OCI-LY1 (cell line): ENCODE measurements around the gene UBE2F.

Source experiments
- H2AFZ ChIP-seq: fragments of 200-600 bp; sonication (generic), shearing (Covaris generic); 2 replicates; pipeline ENCODE4 v1.6.0; 2014; ENCODE audit warnings: antibody characterized with exemption, mild to moderate bottlenecking, low read length
- H3F3A ChIP-seq: fragments of 200-600 bp; sonication (generic), shearing (Covaris generic); 2 replicates; pipeline ENCODE4 v1.6.0; 2014; ENCODE audit warnings: mild to moderate bottlenecking, antibody characterized with exemption, low read length, moderate library complexity; ENCODE audit not compliant: insufficient read depth
- H3K27ac ChIP-seq: fragments of 200-600 bp; sonication (generic); 2 replicates; pipeline ENCODE4 v1.5.1; 2014; ENCODE audit warnings: low read length, mixed run types, mild to moderate bottlenecking, low read depth; ENCODE audit not compliant: poor library complexity, severe bottlenecking
- H3K27me3 ChIP-seq: fragments of 200-600 bp; sonication (generic); 2 replicates; pipeline ENCODE4 v1.6.0; 2014; ENCODE audit warnings: antibody characterized with exemption, mild to moderate bottlenecking, low read length, moderate library complexity; ENCODE audit not compliant: insufficient read depth
- H3K36me3 ChIP-seq: fragments of 200-600 bp; sonication (generic); 2 replicates; pipeline ENCODE4 v1.6.1; 2014; ENCODE audit warnings: mild to moderate bottlenecking, antibody characterized with exemption, low read length, moderate library complexity, mixed read lengths; ENCODE audit not compliant: insufficient read depth
- H3K4me1 ChIP-seq: fragments of 200-600 bp; sonication (generic); 2 replicates; pipeline ENCODE4 v1.5.1; 2014; ENCODE audit warnings: mild to moderate bottlenecking, low read length, moderate library complexity; ENCODE audit not compliant: insufficient read depth, severe bottlenecking
- H3K4me2 ChIP-seq: fragments of 200-600 bp; sonication (generic), shearing (Covaris generic); 2 replicates; pipeline ENCODE4 v1.6.1; 2014; ENCODE audit warnings: low read length
- H3K4me3 ChIP-seq: fragments of 200-600 bp; sonication (generic); 2 replicates; pipeline ENCODE4 v1.5.1; 2014; ENCODE audit warnings: low read length, low read depth, mild to moderate bottlenecking, mixed read lengths; ENCODE audit not compliant: poor library complexity, severe bottlenecking
- H3K79me2 ChIP-seq: fragments of 200-600 bp; shearing (Covaris generic); 2 replicates; pipeline ENCODE4 v1.6.1; 2016; ENCODE audit warnings: mixed run types, low read length, mixed read lengths; ENCODE audit not compliant: insufficient read depth
- H3K9ac ChIP-seq: fragments of 200-600 bp; sonication (generic), shearing (Covaris generic); 2 replicates; pipeline ENCODE4 v1.6.1; 2014; ENCODE audit warnings: mild to moderate bottlenecking, low read length, mixed read lengths
- H3K9me2 ChIP-seq: fragments of 200-600 bp; sonication (generic), shearing (Covaris generic); 2 replicates; pipeline ENCODE4 v1.6.1; 2014; ENCODE audit warnings: low read depth, mild to moderate bottlenecking, low read length, mixed read lengths
- H3K9me3 ChIP-seq: fragments of 200-600 bp; shearing (Covaris generic); 2 replicates; pipeline ENCODE4 v1.6.1; 2014; ENCODE audit warnings: low read length, mixed read lengths
- H4K20me1 ChIP-seq: fragments of 200-600 bp; sonication (generic), shearing (Covaris generic); 2 replicates; pipeline ENCODE4 v1.6.0; 2016; ENCODE audit warnings: mild to moderate bottlenecking, low read length; ENCODE audit not compliant: insufficient read depth
- CTCF ChIP-seq: fragments of 200-600 bp; sonication (generic), shearing (Covaris generic); IDR thresholded peaks from 2 replicates; pipeline ENCODE4 v1.5.1; 2017; ENCODE audit warnings: mild to moderate bottlenecking, antibody characterized with exemption, low read length, moderate library complexity, mixed read lengths
- EZH2 ChIP-seq: fragments of 200-600 bp; sonication (generic), shearing (Covaris generic); IDR thresholded peaks from 2 replicates; pipeline ENCODE4 v1.8.0; 2017; ENCODE audit warnings: borderline replicate concordance, mixed run types, mild to moderate bottlenecking, antibody characterized with exemption, low read length, moderate library complexity, mixed read lengths

The UBE2F gene

GRCh38 chr2:238083919-238084318, 117.1 kb downstream of the UBE2F start:
- H4K20me1 ChIP-seq: no peaks in the 10 kb centered on the region
- H3K4me3 ChIP-seq: no peak overlapping the region
- H3K4me1 ChIP-seq: no peaks in the 10 kb centered on the region
- H3K4me2 ChIP-seq: no peak overlapping the region
- no peak overlapping the region for H3K27ac ChIP-seq
- H3K79me2 ChIP-seq: no peaks in the 10 kb centered on the region
- H2AFZ ChIP-seq: no peak overlapping the region
- no peaks in the 10 kb centered on the region for H3K27me3 ChIP-seq
- TF ChIP-seq EZH2 (no peak), CTCF (no peak)
- H3K9ac ChIP-seq: no peak overlapping the region
- H3K9me2 ChIP-seq: no peaks in the 10 kb centered on the region
- H3F3A ChIP-seq: no peaks in the 10 kb centered on the region
- H3K9me3 ChIP-seq: peaks cover 3% of the 10 kb centered on the region; the same call in 1 of the 2 replicates
- H3K36me3 ChIP-seq: peaks cover 53% of the 10 kb centered on the region

- H3F3A ChIP-seq: no peaks in the 10 kb centered on the region
- H3K27ac ChIP-seq: no peak overlapping the region
- H3K9ac ChIP-seq: no peak overlapping the region
- TF ChIP-seq EZH2 (no peak), CTCF (no peak)
- H3K4me2 ChIP-seq: no peak overlapping the region
- H4K20me1 ChIP-seq: no peaks in the 10 kb centered on the region
- H3K4me3 ChIP-seq: no peak overlapping the region
- peaks cover 50% of the 10 kb centered on the region for H3K36me3 ChIP-seq
- H3K27me3 ChIP-seq: no peaks in the 10 kb centered on the region
- no peak overlapping the region for H2AFZ ChIP-seq
- H3K79me2 ChIP-seq: no peaks in the 10 kb centered on the region
- H3K4me1 ChIP-seq: no peaks in the 10 kb centered on the region
- H3K9me3 ChIP-seq: peaks cover 1% of the 10 kb centered on the region; the same call in 1 of the 2 replicates
- no peaks in the 10 kb centered on the region for H3K9me2 ChIP-seq
These were observed 117.9 kb downstream of the UBE2F start for GRCh38 chr2:238084761-238085160.

DNA sequence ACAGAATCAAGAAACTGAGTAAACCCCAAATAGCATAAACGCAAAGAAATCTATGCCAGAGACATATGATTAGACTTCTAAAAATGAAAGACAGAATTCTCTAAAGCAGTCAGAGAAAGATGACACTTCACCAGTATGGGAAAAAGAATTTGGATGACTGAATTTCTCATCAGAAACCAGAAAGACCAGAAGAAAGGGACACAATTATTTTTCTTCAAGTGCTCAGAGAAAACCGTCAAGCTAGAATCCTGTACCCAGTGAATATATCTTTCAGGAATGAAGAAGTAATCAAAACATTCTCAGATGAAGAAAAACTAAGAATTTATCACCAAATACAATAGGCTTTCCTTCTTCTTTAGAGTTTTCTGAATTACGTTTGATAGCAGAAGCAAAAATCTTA, 119.1 kb downstream of the UBE2F start:
- peaks cover 41% of the 10 kb centered on the region for H3K36me3 ChIP-seq
- H3K9ac ChIP-seq: no peak overlapping the region

More for the DNA sequence above, 119.1 kb downstream of the UBE2F start:
- Histone ChIP-seq H2AFZ (no peak overlapping the region), H4K20me1 (no peaks in the 10 kb centered on the region), H3K4me2 (no peak overlapping the region), H3K4me1 (no peaks in the 10 kb centered on the region), H3K27ac (no peak overlapping the region), H3K27me3 (no peaks in the 10 kb centered on the region), H3F3A (no peaks in the 10 kb centered on the region), H3K4me3 (no peak overlapping the region), H3K9me3 (no peaks in the 10 kb centered on the region), H3K9me2 (no peaks in the 10 kb centered on the region), H3K79me2 (no peaks in the 10 kb centered on the region)
- TF ChIP-seq EZH2 (no peak), CTCF (no peak)
